Right lobe of liver (tissue), 6 donors: ENCODE results near the gene LMBR1. TPM values are rescaled to one million over a fixed set of nuclear protein-coding genes. Genes with fewer than 3 reads are reported as not detected.

Experiments used
- ATAC-seq, 4 donors: fragments of 200-7000 bp; cut with Tn5 transposase; one replicate each; pipeline ENCODE4 v1.9.1; 2020; ENCODE audit warnings: mild to moderate bottlenecking in 4 of 4, moderate library complexity in 4 of 4
- DNase-seq, 3 donors: peaks; one replicate each; pipeline ENCODE4 v3.0.0-alpha.2; 2020
- H3K27ac ChIP-seq, 3 donors: fragments of 200-600 bp; one replicate each; pipeline ENCODE4 v1.8.0; 2022
- H3K27me3 ChIP-seq, 2 donors: fragments of 200-600 bp; one replicate each; pipeline ENCODE4 v1.8.0; 2022
- H3K36me3 ChIP-seq, 4 donors: fragments of 200-600 bp; sonication (generic) in 1 of 4; one replicate each; pipeline versions ENCODE4 v1.5.1 to v1.8.0; 2017 to 2022; ENCODE audit warnings: control low read depth in 1 of 4
- H3K4me1 ChIP-seq, 4 donors: fragments of 200-600 bp; sonication (generic) in 1 of 4; one replicate each; pipeline versions ENCODE4 v1.5.1 to v1.8.0; 2017 to 2022; ENCODE audit warnings: control low read depth in 1 of 4
- H3K4me3 ChIP-seq, 3 donors: fragments of 200-600 bp; one replicate each; pipeline ENCODE4 v1.8.0; 2022
- H3K9me3 ChIP-seq, 4 donors: fragments of 200-600 bp; sonication (generic) in 1 of 4; one replicate each; pipeline versions ENCODE4 v1.5.1 to v1.8.0; 2017 to 2022; ENCODE audit warnings: control low read depth in 1 of 4
- POLR2A ChIP-seq: fragments of 450-650 bp; IDR thresholded peaks from one replicate; pipeline ENCODE4 v1.6.1; 2017; ENCODE audit warnings: antibody characterized with exemption, mild to moderate bottlenecking
- WGBS: methylation state at CpG from one replicate; pipeline ENCODE4 v1.1.6; 2018; ENCODE audit warnings: low coverage, low lambda C conversion rate; ENCODE audit not compliant: insufficient coverage; ENCODE audit errors: missing lambda C conversion rate; 5-methylcytosine and 5-hydroxymethylcytosine counted together
- intact Hi-C, 2 donors: fragments of 100-400 bp; cut with DNase I; formaldehyde crosslinking; loops; one replicate each; pipeline versions ENCODE4 v1.11.2 to v1.14.1; 2022
- total RNA-seq, 6 experiments: library from RNA; depleted of rRNA in 2 of 6; stranded (reverse); fragments of >200 nt in 2 of 6; fragmentation: NEBNext Ultra II Directional in 3 of 6; extraction: Animal tissue kit (Norgen Biotek cat#: 25700) in 3 of 6; gene quantifications; one replicate each; pipeline versions ENCODE4 v1.1.0 to v1.2.4, GENCODE V29; 2016 to 2023
- TF ChIP-seq, protein P1 (sequence below), 4 donors: fragments of 200-600 bp in 3 of 4; fragments of 450-650 bp in 1 of 4; IDR thresholded peaks; one replicate each; pipeline versions ENCODE4 v1.5.1 to v1.8.0; 2016 to 2022; ENCODE audit warnings: antibody characterized with exemption in 4 of 4, mild to moderate bottlenecking in 2 of 4
- donor health status: DM: no; HTN: yes; CAD: no.
- donor health status: DM: no; HTN: no; CAD: no.
- donor health status: DM: no; HTN: no; CAD: no.
- donor health status: DM: no; HTN: yes; CAD: no.
- donor health status: DM: no; HTN: yes; CAD: no.

LMBR1 gene
- total RNA-seq, 6 experiments from 2014 or later = 25.1 to 34.5 (median 31.7) TPM

DNA sequence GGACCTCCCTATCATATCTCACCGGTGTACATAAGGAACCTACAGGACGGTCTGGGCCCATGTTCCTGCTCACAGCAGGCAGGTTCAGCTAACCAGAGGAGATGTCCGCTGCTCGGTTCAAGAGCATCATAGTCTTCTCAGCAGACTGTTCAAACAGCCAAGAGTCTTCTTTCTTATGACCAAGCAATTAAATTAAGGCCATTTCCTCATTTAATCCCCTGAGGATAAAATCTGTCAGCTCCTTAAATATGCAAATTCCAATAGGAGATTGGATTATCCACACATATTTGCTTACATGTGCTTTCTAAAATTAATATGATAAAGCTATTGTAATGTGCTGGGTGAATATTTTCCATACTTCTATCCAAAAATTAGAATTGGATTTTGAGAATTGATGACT lies 59.7 kb downstream of the LMBR1 start:
- no peak overlapping the region for H3K4me3 ChIP-seq
- intact Hi-C loops = no loop called here
- DNase-seq = no peak
- TF ChIP-seq POLR2A = no peak
- TF ChIP-seq, protein P1, sequence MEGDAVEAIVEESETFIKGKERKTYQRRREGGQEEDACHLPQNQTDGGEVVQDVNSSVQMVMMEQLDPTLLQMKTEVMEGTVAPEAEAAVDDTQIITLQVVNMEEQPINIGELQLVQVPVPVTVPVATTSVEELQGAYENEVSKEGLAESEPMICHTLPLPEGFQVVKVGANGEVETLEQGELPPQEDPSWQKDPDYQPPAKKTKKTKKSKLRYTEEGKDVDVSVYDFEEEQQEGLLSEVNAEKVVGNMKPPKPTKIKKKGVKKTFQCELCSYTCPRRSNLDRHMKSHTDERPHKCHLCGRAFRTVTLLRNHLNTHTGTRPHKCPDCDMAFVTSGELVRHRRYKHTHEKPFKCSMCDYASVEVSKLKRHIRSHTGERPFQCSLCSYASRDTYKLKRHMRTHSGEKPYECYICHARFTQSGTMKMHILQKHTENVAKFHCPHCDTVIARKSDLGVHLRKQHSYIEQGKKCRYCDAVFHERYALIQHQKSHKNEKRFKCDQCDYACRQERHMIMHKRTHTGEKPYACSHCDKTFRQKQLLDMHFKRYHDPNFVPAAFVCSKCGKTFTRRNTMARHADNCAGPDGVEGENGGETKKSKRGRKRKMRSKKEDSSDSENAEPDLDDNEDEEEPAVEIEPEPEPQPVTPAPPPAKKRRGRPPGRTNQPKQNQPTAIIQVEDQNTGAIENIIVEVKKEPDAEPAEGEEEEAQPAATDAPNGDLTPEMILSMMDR (IDR thresholded peaks at IDR 0.05) = no peak
- ATAC-seq = no peak
- H3K9me3 ChIP-seq = no peaks in the 10 kb centered on the region
- H3K27ac ChIP-seq = no peak overlapping the region
- H3K4me1 ChIP-seq = no peaks in the 10 kb centered on the region
- H3K27me3 ChIP-seq = no peaks in the 10 kb centered on the region
- H3K36me3 ChIP-seq = no peaks in the 10 kb centered on the region
- 91% methylated on average over 4 of the region's 4 CpGs for WGBS

DNA sequence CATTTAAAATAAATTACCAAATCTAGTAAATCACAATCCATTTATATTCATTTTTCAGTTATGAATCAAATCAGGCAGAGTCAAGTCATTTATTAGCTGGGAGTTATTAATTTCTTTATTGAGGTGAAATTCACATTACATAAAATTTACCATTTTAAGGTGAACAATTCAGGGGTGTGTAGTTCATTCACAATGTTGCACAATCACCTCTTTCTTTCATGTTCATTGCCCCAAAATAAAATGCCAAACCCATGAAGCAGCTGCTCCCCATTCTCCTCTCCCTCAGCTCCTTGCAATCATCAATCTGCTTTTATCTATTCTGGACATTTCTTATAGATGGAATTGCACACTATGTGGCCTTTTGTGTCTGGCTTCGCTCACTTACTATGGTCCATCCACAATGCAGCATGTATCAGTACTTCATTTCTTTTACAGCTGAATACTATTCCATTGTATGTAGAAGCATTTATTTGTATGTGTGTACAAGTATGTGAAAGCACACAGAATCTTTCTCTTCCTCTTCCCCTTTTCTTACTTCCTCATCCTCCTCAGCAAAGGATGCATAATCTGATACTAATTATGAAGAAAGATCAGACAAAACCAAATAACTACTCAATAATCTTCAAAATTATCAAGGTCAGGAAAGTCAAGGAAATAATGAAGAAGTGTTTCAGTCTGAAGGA lies 60.6 kb downstream of the LMBR1 start:
- TF ChIP-seq, protein P1 (IDR thresholded peaks at IDR 0.05) = no peak
- no peak for TF ChIP-seq POLR2A
- peak in 1 of 4 donors; percentile 28 for ATAC-seq
- H3K9me3 ChIP-seq = no peaks in the 10 kb centered on the region
- H3K4me1 ChIP-seq = no peaks in the 10 kb centered on the region
- no peak overlapping the region for H3K4me3 ChIP-seq
- 100% methylated on average over 1 of the region's 1 CpG for WGBS
- intact Hi-C loops = no loop called here
- H3K27ac ChIP-seq = no peak overlapping the region
- H3K27me3 ChIP-seq = no peaks in the 10 kb centered on the region
- DNase-seq = no peak
- H3K36me3 ChIP-seq = no peaks in the 10 kb centered on the region

DNA sequence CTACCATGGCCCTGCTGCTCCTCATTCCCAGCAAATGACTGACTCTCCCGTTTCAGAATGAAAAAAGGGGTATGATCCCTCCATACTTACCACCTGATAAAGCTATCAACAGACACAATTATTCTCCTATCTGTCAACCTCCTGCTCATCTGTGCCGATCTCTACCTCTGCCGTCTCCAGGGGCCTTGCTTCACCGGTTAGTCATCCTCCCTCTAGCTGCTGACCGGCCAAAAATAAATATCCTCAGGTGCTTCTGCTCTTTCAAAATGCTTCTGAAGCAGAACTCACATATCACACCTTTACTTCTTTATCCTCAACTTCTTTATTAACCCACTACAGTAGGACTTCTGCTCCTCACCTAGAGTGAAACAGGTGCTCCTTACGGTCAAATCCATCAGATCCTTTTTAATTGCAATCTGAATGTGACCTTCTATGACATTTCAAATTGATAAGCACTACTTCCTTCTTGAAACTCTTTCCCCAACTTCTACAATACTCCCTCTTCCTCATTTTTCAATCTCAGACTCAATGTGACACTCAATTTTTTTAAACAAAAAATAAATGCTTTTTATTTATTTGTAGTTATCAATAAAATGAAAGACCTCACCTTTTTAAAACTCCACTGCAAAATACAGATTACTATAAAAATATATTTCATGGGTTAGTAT lies 63.2 kb downstream of the LMBR1 start:
- Histone ChIP-seq H3K27me3 (no peaks in the 10 kb centered on the region), H3K4me3 (no peak overlapping the region), H3K36me3 (no peaks in the 10 kb centered on the region), H3K27ac (no peak overlapping the region), H3K4me1 (no peaks in the 10 kb centered on the region), H3K9me3 (no peaks in the 10 kb centered on the region)
- TF ChIP-seq, protein P1 (IDR thresholded peaks at IDR 0.05) = no peak
- TF ChIP-seq POLR2A = no peak
- intact Hi-C loops = no loop called here
- WGBS = 69% methylated on average over 6 of the region's 6 CpGs
- ATAC-seq = no peak
- no peak for DNase-seq

DNA sequence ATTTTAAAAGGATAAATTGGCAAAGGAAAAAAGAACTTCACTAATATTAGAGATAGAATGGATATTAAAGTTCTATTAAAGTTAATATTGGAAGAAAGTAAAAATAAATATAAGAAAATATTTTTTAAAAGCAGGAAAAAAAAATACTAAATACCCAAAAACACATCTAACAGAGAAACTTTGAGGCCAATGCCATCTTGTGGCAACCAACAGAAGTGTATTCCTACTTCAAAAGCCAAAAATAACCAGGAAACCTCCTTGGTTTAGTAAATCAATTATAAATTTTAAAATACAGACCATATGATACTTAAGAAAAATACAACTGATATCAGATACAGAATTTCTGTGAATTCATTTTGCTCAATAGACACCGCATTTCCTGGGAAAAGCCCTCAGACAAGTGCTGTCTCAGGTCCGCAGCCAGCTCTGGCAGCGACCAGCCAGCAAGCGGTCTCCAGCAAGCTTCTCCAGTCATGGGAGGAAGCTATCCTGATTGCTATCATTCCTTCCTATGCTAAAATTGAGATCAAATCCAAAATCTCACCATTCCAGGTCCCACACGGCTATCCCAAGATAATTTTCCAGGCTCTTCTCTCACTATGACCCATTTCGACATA lies 65.3 kb downstream of the LMBR1 start:
- no peaks in the 10 kb centered on the region for H3K36me3 ChIP-seq
- H3K4me3 ChIP-seq = no peak overlapping the region
- no peak overlapping the region for H3K27ac ChIP-seq
- WGBS = 65% methylated on average over 5 of the region's 6 CpGs
- no peak for TF ChIP-seq POLR2A
- TF ChIP-seq, protein P1 (IDR thresholded peaks at IDR 0.05) = peak; percentile 35 to 61 (median 58)
- intact Hi-C loops = no loop called here
- no peak for DNase-seq
- no peaks in the 10 kb centered on the region for H3K27me3 ChIP-seq
- H3K9me3 ChIP-seq = no peaks in the 10 kb centered on the region
- ATAC-seq = peak; percentile 20 to 52 (median 46)
- H3K4me1 ChIP-seq = no peaks in the 10 kb centered on the region
